ENCODE results near the gene ABLIM3. TPM values are rescaled to one million over a fixed set of nuclear protein-coding genes. Genes with fewer than 3 reads are reported as not detected.
A peak's percentile ranks its signal among the peaks of the same experiment; 100 is the strongest.

ABLIM3 gene
- total and polyA plus RNA-seq, 2 of the 8 experiments (the other 6 are each of a cell fraction or from before 2014, with no cell fraction given) = 0.36 to 0.56 TPM

- 0 out of 2 replicates have a peak overlapping the region, but pooled peaks have one; percentile 23 for H2BK12ac ChIP-seq (ENCODE audit: low read depth, low read length)
- ChIA-PET CTCF (ENCODE audit: partially characterized antibody) (interaction anchor here (1.7 to 2.7 kb wide), 2 partner anchors 24 to 78 kb away, joined by 5 to 12 read pairs; no protein-coding TSS in a partner anchor), POLR2A (ENCODE audit: partially characterized antibody) (interaction anchor here (1.5 kb wide), 1 partner anchor 13 kb away, joined by 4 read pairs; no protein-coding TSS in a partner anchor)
- no peaks in the 10 kb centered on the region for H3K4me1 ChIP-seq (replicated peaks in 1 of 4; ENCODE audit: control insufficient read depth in 3 of 4, insufficient read depth in 4 of 4, low read length in 3 of 4)
- H3K9ac ChIP-seq (replicated peaks in 1 of 4; ENCODE audit: extremely low read depth in 1 of 4, low read depth in 3 of 4, low read length in 3 of 4) = no peak overlapping the region
- TF ChIP-seq TEAD4 (IDR thresholded peaks at IDR 0.05; ENCODE audit: low read depth, low read length) (no peak), SIRT6 (IDR thresholded peaks at IDR 0.05; ENCODE audit: low read length) (no peak), CHD2 (IDR thresholded peaks at IDR 0.05; ENCODE audit: low read length) (no peak), TAF7 (optimal IDR thresholded peaks at IDR 0.05; ENCODE audit: borderline replicate concordance, low read depth, low read length) (no peak), SP4 (IDR thresholded peaks at IDR 0.05; ENCODE audit: low read length) (no peak), CEBPB (IDR thresholded peaks at IDR 0.05; ENCODE audit: low read depth, low read length) (no peak), BACH1 (IDR thresholded peaks at IDR 0.05; ENCODE audit: low read length) (no peak), CBX5 (IDR thresholded peaks at IDR 0.05; ENCODE audit: low read depth, low read length) (no peak), TAF1 (IDR thresholded peaks at IDR 0.05; ENCODE audit: low read depth, low read length) (no peak)
- TF ChIP-seq, protein P1, sequence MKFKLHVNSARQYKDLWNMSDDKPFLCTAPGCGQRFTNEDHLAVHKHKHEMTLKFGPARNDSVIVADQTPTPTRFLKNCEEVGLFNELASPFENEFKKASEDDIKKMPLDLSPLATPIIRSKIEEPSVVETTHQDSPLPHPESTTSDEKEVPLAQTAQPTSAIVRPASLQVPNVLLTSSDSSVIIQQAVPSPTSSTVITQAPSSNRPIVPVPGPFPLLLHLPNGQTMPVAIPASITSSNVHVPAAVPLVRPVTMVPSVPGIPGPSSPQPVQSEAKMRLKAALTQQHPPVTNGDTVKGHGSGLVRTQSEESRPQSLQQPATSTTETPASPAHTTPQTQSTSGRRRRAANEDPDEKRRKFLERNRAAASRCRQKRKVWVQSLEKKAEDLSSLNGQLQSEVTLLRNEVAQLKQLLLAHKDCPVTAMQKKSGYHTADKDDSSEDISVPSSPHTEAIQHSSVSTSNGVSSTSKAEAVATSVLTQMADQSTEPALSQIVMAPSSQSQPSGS (IDR thresholded peaks at IDR 0.05; ENCODE audit: low read length) = no peak
- H3K4me3 ChIP-seq (ENCODE audit: extremely low read depth in 1 of 4, insufficient read depth in 2 of 4, low read depth in 3 of 4, low read length in 4 of 4) = no peak overlapping the region
- no peak overlapping the region for H3K23ac ChIP-seq (ENCODE audit: insufficient read length)
- H3K79me1 ChIP-seq (ENCODE audit: low read depth, low read length) = no peaks in the 10 kb centered on the region
- H3K79me2 ChIP-seq (ENCODE audit: control insufficient read depth in 1 of 2, insufficient read depth in 2 of 2, low read length in 2 of 2) = no peaks in the 10 kb centered on the region
- no peak overlapping the region for H2AK5ac ChIP-seq (ENCODE audit: low read depth, low read length)
- no peak overlapping the region for H3K18ac ChIP-seq (ENCODE audit: extremely low read depth, low read length)
- FAIRE-seq (no peak), DNase-seq (ENCODE audit: low read depth in 1 of 2, low spot score in 2 of 2) (no peak)
- H3K9me3 ChIP-seq (ENCODE audit: insufficient read depth in 2 of 2, low read depth in 1 of 2, low read length in 1 of 2) = no peaks in the 10 kb centered on the region
- H3K27ac ChIP-seq (ENCODE audit: low read depth, low read length) = no peak overlapping the region
- no peak overlapping the region for H2BK15ac ChIP-seq (ENCODE audit: low read length)
- H4K20me1 ChIP-seq (replicated peaks in 1 of 2; ENCODE audit: control insufficient read depth in 1 of 2, insufficient read depth in 2 of 2, low read length in 2 of 2) = no peaks in the 10 kb centered on the region
- no peak overlapping the region for H3K14ac ChIP-seq (ENCODE audit: insufficient read length)
- no peak overlapping the region for H3K56ac ChIP-seq (replicated peaks; ENCODE audit: insufficient read length, low read depth, low read length)
- H2BK5ac ChIP-seq (ENCODE audit: low read depth, low read length) = no peak overlapping the region
- H4K8ac ChIP-seq (ENCODE audit: extremely low read depth, insufficient read depth, low read length) = 0 out of 2 replicates have a peak overlapping the region, but pooled peaks have one; percentile 22
- H3K27me3 ChIP-seq (replicated peaks in 1 of 4; ENCODE audit: control insufficient read depth in 3 of 4, extremely low read depth in 1 of 4, insufficient read depth in 3 of 4, low read length in 3 of 4) = no peaks in the 10 kb centered on the region
- H3K4ac ChIP-seq (replicated peaks; ENCODE audit: insufficient read length, low read depth, low read length) = no peak overlapping the region
- no peak overlapping the region for H4K5ac ChIP-seq (ENCODE audit: insufficient read length, low read depth, low read length)
- no peaks in the 10 kb centered on the region for H3K23me2 ChIP-seq (ENCODE audit: low read depth, low read length)
- H4K91ac ChIP-seq (replicated peaks; ENCODE audit: insufficient read length, low read length) = no peak overlapping the region
- no peak overlapping the region for H2AFZ ChIP-seq (ENCODE audit: low read length)
- H2BK20ac ChIP-seq (ENCODE audit: low read length) = no peak overlapping the region
- no peak overlapping the region for H2BK120ac ChIP-seq (replicated peaks; ENCODE audit: low read depth, low read length)
- 91% methylated on average over 6 of the region's 7 CpGs; no CpG with 5 or more reads in 1 of the 2 experiments for WGBS, 2 experiments (ENCODE audit: extremely low coverage in 1 of 2, insufficient coverage in 1 of 2, insufficient read length in 1 of 2, insufficient replicate concordance in 2 of 2, low coverage in 1 of 2, low lambda C conversion rate in 2 of 2, missing lambda C conversion rate in 1 of 2)
- no peaks in the 10 kb centered on the region for H3K36me3 ChIP-seq (ENCODE audit: control insufficient read depth in 2 of 4, insufficient read depth in 4 of 4, low read length in 3 of 4)
- H3K4me2 ChIP-seq (ENCODE audit: insufficient read depth in 1 of 2, low read depth in 2 of 2, low read length in 2 of 2) = no peak overlapping the region
Observed at GRCh38 chr5:149289301-149289700, 148.0 kb downstream of the ABLIM3 start.
